ENCODE measurements around the gene TNK2.
"Not testable (repeated sequence)": the region's sequence is repeated elsewhere in the genome, so short reads cannot be mapped to it uniquely, and the experiment has no call there.

TNK2 gene

GRCh38 chr3:195907934-195908693 is at the start of gene TNK2:
TSS of gene TNK2 (minus strand) at chr3:195908551. CDS start at chr3:195888588, 19,963 bp downstream.
- no peak for DNase-seq

GRCh38 chr3:195956577-195956976 is 48.2 kb upstream of the TNK2 start:
- DNase-seq, result no peak

DNA sequence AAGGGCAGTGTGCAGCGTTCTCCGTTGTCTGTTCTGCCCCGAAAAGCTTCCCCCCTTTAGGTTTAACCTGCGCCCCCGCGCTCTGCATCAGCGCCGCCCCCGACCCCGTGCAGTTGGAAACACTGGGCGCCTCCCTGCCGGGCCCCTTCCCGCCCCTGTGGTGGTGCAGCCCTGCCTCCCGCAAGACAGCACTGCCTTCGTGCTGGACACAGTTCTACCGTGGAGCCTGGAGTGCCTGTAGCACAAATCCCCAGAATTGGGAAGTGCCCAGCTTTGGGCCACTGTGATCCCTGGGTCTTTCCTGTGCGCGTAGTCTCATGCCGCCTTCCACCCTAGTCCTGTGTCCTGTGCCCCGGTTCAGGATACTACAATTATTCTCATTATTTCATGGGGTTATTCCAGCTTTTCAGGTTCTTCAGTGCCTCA is 47.1 kb upstream of the TNK2 start:
- not testable (repeated sequence) for DNase-seq

DNA sequence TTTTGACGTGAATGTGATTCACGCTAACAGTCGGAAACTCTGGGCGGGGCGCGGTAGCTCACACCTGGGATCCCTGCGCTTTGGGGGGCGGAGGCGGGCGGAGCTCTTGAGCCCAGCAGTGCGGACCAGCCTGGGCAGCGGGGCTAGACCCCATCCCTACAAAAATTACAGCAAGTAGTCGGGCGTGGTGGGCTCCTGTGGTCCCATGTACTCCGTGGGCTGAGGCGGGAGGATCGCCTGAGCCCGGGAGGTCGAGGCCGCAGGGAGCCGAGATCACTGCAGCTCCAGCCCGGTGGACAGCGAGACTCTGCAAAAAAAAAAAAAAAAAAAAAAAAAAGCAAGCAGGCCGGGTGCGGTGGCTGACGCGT is 46.4 kb upstream of the TNK2 start:
- not testable (repeated sequence) for DNase-seq

DNA sequence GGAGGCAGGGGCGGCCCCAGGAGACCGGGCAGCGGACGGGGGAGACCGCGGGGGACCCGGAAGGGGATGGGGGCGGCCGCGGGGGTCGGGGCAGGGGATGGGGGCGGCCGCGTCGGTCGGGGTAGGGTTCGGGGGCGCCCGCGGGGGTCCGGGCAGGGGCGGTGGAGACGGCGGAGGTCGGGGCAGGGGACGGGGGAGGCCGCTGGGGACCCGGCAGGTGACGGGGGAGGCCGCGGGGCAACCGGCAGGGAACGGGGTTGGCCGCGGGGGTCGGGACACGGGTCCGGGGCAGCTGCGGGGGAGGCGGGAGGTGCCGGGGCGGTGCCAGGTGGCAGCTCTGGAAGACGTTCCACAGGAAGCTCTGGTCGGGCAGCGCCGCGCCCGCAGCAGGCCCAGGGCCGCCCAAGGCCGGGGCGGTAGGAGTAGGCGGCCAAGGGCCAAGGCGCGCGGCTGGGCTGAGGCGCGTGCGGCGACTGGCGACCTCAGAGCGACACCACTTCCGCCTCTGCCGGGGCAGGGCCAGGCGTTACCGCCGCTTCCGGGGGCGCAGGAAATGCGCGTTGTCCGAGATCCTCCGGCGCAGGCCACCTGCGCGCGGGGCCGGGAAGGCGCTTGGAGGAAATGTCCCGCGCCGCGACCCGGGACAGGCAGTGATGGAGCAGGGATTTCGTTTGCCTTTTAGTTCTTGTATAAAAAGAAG is 45.9 kb upstream of the TNK2 start:
- DNase-seq, result not testable (repeated sequence)

DNA sequence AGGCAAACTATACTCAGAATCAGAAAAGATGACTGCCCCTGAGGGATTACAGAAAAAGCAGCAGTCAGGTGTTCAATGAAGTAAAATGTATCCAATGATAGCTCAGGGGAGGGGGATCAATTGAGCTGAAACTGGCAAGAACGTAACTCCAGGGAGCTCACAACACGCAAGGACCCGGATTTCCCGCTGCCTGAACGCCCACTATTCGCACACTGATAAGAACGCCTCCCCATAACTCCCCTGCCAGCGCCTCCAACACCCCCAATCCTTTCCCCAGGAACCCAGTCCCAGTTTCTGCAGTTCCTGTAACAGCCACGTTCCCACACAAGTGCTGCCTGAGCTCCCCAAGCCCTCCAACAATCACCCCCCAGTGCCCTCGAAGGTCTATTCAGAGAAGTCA is 44.2 kb upstream of the TNK2 start:
- DNase-seq, result not testable (repeated sequence)

DNA sequence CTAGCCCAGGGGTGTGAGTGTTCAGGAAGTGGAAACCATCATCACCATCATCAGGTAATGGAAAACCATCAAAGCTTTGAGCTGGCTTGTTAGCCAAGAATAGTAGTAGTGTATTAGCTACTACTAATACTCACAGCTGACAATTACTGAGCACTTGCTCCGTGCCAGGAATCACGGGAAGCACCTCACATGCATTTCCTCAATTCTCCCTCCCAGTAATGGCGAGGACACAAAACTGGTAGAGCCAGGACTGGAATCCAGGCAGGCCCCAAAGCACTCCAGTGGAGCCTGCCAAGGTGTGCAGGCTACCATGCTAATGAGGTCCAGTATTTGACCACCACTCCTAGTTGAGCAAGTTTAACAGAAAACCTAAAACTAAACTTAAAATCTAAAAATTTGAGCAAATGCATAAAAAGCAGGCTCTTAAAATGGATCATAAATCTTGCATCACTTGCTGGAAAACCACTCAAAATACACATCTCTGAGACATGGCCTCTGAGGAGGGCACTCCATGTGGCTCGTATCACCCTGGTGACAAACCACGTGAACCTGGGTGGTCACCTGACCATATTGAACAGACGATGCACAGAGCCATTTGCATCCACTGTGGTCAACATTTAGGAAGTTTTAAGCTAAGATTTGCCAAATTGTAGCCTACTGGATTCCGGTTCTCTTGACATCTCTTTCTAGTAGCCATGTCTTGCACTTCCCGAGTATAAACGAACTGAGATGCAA is 43.3 kb upstream of the TNK2 start:
- DNase-seq, result not testable (repeated sequence)

GRCh38 chr3:195950731-195951130 is 42.4 kb upstream of the TNK2 start:
- DNase-seq, result not testable (repeated sequence)

- not testable (repeated sequence) for DNase-seq
Measured at GRCh38 chr3:195950164-195950563, 41.8 kb upstream of the TNK2 start.

- DNase-seq, result not testable (repeated sequence)
Measured at GRCh38 chr3:195946910-195947699, 38.8 kb upstream of the TNK2 start.

DNA sequence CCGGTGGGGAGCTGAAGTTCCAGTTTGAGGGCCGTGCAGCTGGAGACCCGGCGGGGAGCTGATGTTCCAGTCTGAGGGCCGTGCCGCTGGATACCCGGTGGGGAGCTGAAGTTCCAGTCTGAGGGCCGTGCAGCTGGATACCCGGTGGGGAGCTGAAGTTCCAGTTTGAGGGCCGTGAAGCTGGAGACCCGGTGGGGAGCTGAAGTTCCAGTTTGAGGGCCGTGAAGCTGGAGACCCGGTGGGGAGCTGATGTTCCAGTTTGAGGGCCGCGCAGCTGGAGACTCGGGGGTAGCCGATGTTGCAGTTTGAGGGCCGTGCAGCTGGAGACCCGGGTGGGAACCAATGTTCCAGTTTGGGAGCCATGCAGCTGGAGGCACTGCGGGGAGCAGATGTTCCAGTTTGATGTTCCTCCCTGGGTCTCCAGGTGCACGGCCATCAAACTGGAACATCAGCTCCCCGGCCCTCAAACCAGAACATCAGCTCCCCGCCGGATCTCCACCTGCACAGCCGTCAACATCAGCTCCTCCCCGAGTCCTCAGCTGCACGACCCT is 33.0 kb upstream of the TNK2 start:
- not testable (repeated sequence) for DNase-seq

GRCh38 chr3:195940806-195941205 is 32.5 kb upstream of the TNK2 start:
- DNase-seq, result not testable (repeated sequence)

- not testable (repeated sequence) for DNase-seq
Measured at GRCh38 chr3:195939526-195940470, 31.4 kb upstream of the TNK2 start.

DNA sequence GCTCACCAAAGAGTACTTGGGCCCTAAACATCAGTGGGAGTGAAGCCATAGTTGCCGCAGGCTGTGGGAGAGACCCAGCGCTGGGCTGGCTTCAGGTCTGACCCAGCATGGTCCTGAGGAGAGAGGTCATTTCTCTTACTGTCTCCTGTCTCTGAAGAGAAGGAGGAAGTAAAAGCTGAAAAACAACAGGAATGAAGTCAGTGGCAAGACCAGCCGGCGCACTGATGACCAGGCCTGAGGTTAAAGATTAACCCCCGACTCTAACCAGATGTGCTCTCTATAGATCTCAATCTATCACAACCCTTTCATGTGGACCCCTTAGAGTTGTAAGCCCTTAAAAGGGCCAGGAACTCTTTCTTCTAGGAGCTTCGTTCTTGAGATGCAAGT is 24.7 kb upstream of the TNK2 start:
- DNase-seq, result not testable (repeated sequence)

DNA sequence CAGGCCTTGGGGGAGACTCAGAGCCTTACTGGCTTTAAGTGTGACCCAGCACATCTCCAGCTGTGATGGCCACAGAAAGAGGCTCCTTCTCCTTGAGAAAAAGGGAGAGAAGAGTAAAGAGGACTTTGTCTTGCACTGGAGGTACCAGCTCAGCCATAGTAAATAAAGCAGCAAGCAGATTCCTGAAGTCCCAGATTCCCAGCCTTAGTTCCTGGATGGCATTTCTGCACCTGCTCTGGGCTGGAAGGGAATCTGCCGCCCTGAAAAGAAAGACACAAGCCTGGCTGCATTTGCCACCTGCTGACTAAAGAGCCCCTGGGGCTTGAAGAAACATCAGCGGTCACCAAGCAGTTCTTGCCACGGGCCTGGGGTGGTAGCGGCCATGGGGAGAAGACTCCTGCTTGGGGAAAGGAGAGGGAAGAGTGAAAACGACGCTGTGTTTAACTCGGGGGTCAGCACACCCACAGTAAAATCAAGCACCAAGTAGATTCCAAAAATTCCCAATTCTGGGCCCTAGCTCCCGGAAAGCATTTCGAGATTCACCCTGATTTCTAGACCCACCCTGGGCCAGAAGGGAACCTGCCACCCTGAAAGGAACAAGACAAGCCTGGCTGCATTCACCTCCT is 24.2 kb upstream of the TNK2 start:
- DNase-seq, result no peak

- no peak for DNase-seq
Measured at GRCh38 chr3:195931582-195932273, 23.4 kb upstream of the TNK2 start.

GRCh38 chr3:195929452-195929851 is 21.1 kb upstream of the TNK2 start:
- no peak for DNase-seq

DNA sequence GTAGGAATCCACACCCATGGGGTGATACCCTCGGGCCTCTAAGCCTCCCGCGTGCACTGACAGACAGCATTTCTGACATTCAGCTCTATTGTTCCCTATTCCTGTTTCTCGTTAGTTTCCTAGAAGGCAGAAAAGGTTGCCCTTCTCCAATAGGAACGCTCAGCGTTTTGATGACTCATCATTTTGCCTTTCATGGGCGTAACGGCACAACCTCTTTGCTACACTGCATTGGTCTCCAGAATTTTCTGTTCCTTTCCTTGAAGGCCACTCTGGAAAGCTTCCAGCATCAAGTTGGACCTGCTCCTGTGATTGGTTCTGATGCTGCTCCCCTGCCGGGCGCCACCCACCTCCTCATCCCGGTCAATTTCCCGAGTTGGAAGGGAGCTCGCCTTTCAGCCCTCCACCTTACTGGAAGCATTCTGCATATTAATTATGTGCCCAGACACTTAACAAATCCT is 13.0 kb upstream of the TNK2 start:
- no peak for DNase-seq

DNA sequence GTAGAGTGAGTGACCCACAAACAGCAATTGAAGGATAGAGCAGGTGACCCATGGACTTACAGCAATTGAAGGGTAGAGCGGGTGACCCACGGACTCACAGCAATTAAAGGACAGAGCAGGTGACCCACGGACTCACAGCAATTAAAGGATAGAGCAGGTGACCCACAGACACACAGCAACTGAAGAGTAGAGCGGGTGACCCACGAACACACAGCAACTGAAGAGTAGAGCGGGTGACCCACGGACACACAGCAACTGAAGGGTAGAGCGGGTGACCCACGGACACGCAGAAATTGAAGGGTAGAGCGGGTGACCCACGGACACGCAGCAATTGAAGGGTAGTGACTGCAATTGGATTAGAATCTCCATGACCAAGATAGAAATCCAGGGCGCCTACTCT is 9.8 kb upstream of the TNK2 start:
- DNase-seq, result no peak

DNA sequence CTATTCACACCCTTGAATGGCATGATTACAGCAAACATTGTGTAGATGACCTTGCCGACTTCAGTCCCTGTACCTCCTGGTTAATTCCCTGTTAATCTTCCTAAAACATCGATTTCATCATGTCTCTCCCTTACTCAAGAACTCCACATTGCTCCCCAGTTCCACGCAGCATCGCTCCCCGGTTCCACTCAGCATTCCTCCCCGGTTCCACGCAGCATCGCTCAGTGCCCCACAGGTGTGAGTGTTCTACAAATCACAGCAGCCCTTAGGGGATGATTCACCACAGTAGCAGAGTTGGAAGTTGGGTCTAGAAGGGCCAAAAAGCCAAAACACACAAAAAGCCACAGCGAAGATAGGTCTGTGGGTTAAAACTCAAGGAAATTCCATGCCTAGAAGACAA is 8.6 kb upstream of the TNK2 start:
- no peak for DNase-seq

Data from SIG-M5 (cell line).